ENCODE measurements around the gene RNF208.

Gene RNF208

GRCh38 chr9:137178201-137178938 is 43.7 kb downstream of the RNF208 start:
- DNase-seq (ENCODE audit: insufficient read length, low spot score) (no peak), FAIRE-seq (no peak)

- FAIRE-seq (no peak), DNase-seq (ENCODE audit: insufficient read length, low spot score) (no peak)
These were observed 45.5 kb downstream of the RNF208 start for GRCh38 chr9:137176302-137177182.

GRCh38 chr9:137175345-137175961 is 46.6 kb downstream of the RNF208 start:
- no peak for FAIRE-seq

GRCh38 chr9:137174722-137175293 is 47.2 kb downstream of the RNF208 start:
- FAIRE-seq (no peak), DNase-seq (ENCODE audit: insufficient read length, low spot score) (no peak)

More at GRCh38 chr9:137175345-137175961, 46.6 kb downstream of the RNF208 start:
- no peak for DNase-seq (ENCODE audit: insufficient read length, low spot score)

GRCh38 chr9:137173796-137174664 is 48.0 kb downstream of the RNF208 start:
- no peak for FAIRE-seq
- DNase-seq (ENCODE audit: insufficient read length, low spot score) = no peak

GRCh38 chr9:137172901-137173795 is 48.9 kb downstream of the RNF208 start:
- DNase-seq (ENCODE audit: insufficient read length, low spot score) = no peak
- no peak for FAIRE-seq

DNA sequence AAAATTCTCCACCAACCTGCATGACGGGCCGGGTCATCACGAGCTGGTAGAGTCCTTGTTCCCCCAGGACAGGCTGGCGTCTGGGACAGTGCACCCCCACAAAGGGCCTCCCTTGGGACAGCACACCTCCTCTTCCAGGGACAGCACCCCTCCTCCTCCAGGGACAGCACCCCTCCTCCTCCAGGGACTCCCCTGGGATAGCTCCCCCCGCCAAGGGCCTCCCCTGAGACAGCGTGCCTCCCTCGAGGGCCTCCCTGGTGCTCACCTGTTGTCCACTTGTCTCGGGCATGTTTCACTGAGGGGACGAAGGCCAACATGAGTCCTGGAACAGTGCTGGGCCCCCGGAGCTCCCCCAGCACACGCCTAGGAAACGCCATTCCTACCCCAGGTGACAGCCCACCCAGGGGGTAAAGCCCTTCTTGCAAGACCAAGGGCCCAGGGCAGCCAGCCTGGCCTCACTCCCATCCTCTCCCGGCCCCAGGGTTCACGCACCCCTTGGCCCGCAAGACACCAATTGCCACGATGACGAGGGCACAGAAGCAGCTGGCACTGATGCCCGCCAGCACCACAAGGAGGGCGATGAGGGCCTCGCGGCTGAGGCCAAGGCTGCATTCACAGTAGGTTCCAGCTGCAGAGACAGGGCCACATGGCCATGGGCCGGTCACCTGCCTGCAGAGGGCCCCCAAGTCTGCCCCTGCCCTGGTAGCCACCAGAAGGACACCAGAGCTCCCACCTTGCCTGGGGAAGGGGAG is 50.7 kb downstream of the RNF208 start:
- FAIRE-seq (no peak), DNase-seq (ENCODE audit: insufficient read length, low spot score) (no peak)

- no peak for DNase-seq (ENCODE audit: insufficient read length, low spot score)
- FAIRE-seq = no peak
These were observed 51.4 kb downstream of the RNF208 start for GRCh38 chr9:137170486-137171148.

Data from GM19239 (cell line).